ENCODE data around the gene ITGA7.

The ITGA7 gene

DNA sequence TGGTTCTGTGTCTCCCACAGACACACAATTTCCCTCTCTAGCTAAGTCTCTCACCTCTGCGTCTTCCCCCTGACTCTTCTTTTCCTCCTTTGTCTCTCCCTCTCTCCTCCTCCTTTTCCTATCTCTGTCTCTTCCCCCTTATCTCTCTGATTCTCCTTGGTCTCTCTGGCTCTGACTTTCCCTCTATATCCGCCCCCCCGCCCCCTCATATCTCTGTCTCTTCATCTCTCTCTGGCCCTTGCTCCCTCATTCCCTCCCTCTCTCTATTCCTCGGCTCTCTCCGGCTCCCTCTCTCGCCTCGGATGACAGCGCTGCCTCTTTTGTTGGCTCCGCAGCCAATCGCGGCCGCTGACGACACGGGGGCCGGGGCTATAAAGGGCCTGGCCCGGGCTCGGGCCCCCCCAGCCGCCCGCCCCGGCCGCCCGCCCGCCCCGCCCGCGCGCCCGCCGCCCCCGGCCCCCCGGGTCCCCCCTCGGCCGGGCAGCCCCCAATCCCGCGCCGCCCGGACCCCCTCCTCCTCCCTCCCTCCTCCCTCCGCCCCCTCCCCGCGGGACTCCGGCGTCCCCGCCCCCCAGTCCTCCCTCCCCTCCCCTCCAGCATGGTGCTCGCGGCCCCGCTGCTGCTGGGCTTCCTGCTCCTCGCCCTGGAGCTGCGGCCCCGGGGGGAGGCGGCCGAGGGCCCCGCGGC, 35.2 kb upstream of the ITGA7 start, which contains the start of gene GDF11:
TSS of gene GDF11 (plus strand) at position 404 of the 687 bp plus-strand sequence. CDS start at position 599, 195 bp downstream.
- H3K27ac ChIP-seq (ENCODE audit: poor library complexity, severe bottlenecking) = peak within 1 kb of the TSS; percentile 30

DNA sequence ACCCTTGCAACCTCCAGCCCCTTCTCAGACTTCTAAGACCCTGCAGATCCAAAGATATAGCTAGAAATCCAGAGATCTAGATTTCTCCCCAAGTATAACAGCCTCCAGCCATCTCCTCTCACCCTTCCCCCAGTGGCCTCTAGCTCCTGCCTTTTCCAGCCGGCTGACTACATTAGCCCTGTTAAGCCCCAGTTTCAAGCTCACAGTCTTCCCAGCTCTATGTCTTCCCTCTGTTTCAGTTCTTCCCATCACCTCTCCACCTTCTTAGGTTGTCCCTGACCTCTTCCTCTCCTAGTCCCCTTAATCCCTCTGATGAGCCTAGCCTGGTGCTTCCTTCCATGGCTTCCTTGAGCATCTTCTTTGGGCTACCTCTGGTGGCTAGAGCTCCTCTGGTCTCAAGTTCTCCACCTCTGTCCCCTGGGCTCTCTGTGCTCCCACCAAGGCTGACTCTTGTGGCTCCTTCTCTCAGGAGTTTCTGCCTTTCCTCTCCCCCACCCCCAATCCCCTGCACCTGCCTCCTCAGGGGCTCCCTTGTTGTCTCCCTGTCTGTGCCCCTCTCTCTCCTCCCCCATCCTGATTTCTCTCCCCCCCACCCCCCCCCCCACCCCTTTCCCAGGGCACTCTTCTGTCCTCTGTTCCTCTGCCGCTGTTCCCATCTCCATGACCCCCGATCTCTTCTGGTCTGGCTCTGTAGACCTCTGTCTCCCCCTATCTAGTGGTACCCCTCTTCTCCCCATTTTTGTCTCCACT, 34.4 kb upstream of the ITGA7 start:
- Histone ChIP-seq H3K27ac (ENCODE audit: poor library complexity, severe bottlenecking) (no peak overlapping the region), H3K4me1 (ENCODE audit: insufficient read depth, poor library complexity, severe bottlenecking) (peaks cover 4% of the 10 kb centered on the region), H3K27me3 (ENCODE audit: insufficient read depth, poor library complexity, severe bottlenecking) (no peaks in the 10 kb centered on the region), H3K4me3 (ENCODE audit: severe bottlenecking) (peak overlapping the region; percentile 20), H3K9me3 (ENCODE audit: severe bottlenecking) (no peaks in the 10 kb centered on the region), H3K36me3 (ENCODE audit: low read depth) (peaks cover 4% of the 10 kb centered on the region; the same call in 1 of the 2 replicates)
- TF ChIP-seq, protein P1, sequence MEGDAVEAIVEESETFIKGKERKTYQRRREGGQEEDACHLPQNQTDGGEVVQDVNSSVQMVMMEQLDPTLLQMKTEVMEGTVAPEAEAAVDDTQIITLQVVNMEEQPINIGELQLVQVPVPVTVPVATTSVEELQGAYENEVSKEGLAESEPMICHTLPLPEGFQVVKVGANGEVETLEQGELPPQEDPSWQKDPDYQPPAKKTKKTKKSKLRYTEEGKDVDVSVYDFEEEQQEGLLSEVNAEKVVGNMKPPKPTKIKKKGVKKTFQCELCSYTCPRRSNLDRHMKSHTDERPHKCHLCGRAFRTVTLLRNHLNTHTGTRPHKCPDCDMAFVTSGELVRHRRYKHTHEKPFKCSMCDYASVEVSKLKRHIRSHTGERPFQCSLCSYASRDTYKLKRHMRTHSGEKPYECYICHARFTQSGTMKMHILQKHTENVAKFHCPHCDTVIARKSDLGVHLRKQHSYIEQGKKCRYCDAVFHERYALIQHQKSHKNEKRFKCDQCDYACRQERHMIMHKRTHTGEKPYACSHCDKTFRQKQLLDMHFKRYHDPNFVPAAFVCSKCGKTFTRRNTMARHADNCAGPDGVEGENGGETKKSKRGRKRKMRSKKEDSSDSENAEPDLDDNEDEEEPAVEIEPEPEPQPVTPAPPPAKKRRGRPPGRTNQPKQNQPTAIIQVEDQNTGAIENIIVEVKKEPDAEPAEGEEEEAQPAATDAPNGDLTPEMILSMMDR (IDR thresholded peaks at IDR 0.05; ENCODE audit: poor library complexity, severe bottlenecking) = no peak
- ATAC-seq (ENCODE audit: low read depth) (no peak), DNase-seq (ENCODE audit: low spot score) (no peak)

More for the DNA sequence above, 35.2 kb upstream of the ITGA7 start, which contains the start of gene GDF11:
- H3K4me3 ChIP-seq (ENCODE audit: severe bottlenecking) = peak within 1 kb of the TSS; percentile 40
- TF ChIP-seq, protein P1 (IDR thresholded peaks at IDR 0.05; ENCODE audit: poor library complexity, severe bottlenecking) = no peak
- peak; percentile 51 for ATAC-seq (ENCODE audit: low read depth)
- peaks cover 3% of the 10 kb centered on the region for H3K4me1 ChIP-seq (ENCODE audit: insufficient read depth, poor library complexity, severe bottlenecking)
- no peaks in the 10 kb centered on the region for H3K27me3 ChIP-seq (ENCODE audit: insufficient read depth, poor library complexity, severe bottlenecking)
- no peak for DNase-seq (ENCODE audit: low spot score)
- H3K9me3 ChIP-seq (ENCODE audit: severe bottlenecking) = no peaks in the 10 kb centered on the region
- peaks cover 4% of the 10 kb centered on the region; the same call in 1 of the 2 replicates for H3K36me3 ChIP-seq (ENCODE audit: low read depth)

DNA sequence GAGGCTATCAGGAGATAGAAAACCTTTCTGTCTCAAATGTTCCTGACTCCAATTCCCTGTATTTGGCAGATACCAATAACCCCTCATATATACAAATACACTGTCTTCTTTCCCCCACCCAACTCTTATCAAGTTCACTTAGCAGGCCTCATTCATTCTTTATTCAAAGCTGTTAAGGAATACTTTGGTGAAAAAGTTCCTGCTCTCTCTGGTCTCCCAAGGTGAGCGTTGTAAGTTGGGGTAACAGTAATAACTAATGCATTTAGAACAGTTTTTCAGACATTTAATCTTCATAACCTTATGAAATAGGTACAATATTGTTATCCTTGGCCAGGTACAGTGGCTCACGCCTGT, 31.3 kb upstream of the ITGA7 start:
- ATAC-seq (ENCODE audit: low read depth) (no peak), DNase-seq (ENCODE audit: low spot score) (no peak)
- Histone ChIP-seq H3K27me3 (ENCODE audit: insufficient read depth, poor library complexity, severe bottlenecking) (no peaks in the 10 kb centered on the region), H3K27ac (ENCODE audit: poor library complexity, severe bottlenecking) (peak overlapping the region; percentile 38), H3K4me3 (ENCODE audit: severe bottlenecking) (peak overlapping the region; percentile 43), H3K9me3 (ENCODE audit: severe bottlenecking) (no peaks in the 10 kb centered on the region), H3K4me1 (ENCODE audit: insufficient read depth, poor library complexity, severe bottlenecking) (peaks cover 4% of the 10 kb centered on the region), H3K36me3 (ENCODE audit: low read depth) (no peaks in the 10 kb centered on the region)
- TF ChIP-seq, protein P1 (IDR thresholded peaks at IDR 0.05; ENCODE audit: poor library complexity, severe bottlenecking) = peak; percentile 54

DNA sequence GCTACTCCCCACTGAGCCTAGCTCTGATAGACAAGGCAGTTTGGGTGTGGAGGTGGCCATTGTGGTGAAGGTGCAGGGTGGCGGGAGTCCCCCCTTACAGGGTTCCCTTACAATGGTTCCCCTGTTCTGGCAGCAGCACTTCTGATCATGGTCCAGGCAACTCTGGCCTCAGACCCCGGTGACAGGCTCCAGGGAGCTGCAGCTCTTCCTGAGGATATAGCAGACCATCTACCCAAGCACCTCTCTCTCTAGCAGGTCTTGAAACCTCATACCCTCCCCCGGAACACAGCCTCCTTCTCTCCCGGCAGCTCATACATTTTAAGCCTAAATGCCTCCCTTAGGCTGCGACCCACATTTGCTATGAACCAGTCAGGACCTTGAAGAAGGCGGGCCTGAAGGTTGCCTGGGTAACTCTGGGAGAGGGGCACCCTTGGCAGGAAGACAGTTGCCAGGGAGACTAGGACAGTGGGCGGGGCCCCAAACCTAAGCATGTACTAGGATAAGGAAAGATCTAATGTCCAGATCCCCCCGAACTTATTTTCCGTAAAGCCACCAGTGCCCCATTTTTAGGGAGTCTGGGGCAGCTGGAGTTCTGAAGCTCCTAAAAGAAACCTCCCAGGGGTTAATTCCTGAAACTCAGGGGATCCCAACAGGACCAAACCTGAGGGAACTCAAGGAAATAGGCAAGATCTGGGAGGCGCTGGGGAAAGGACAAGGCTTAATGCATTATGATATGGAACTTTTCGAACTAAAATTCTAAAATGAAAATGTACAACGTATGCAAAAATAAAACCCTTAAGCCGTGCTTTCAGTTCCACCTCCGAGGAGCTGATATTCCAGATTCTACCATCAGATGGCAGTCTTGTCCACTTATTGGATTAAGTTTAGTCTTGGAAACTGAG, 30.7 kb upstream of the ITGA7 start:
- DNase-seq (ENCODE audit: low spot score) = peak; percentile 86
- H3K27me3 ChIP-seq (ENCODE audit: insufficient read depth, poor library complexity, severe bottlenecking) = no peaks in the 10 kb centered on the region
- TF ChIP-seq, protein P1 (IDR thresholded peaks at IDR 0.05; ENCODE audit: poor library complexity, severe bottlenecking) = peak; percentile 86
- peak; percentile 86 for ATAC-seq (ENCODE audit: low read depth)
- H3K4me3 ChIP-seq (ENCODE audit: severe bottlenecking) = peak overlapping the region; percentile 43
- H3K36me3 ChIP-seq (ENCODE audit: low read depth) = no peaks in the 10 kb centered on the region
- H3K9me3 ChIP-seq (ENCODE audit: severe bottlenecking) = no peaks in the 10 kb centered on the region
- H3K4me1 ChIP-seq (ENCODE audit: insufficient read depth, poor library complexity, severe bottlenecking) = peaks cover 4% of the 10 kb centered on the region
- peak overlapping the region; percentile 38 for H3K27ac ChIP-seq (ENCODE audit: poor library complexity, severe bottlenecking)
